ENCODE results near the gene DNAH6. TPM values are rescaled to one million over a fixed set of nuclear protein-coding genes. Genes with fewer than 3 reads are reported as not detected.

Gene DNAH6
- total and polyA plus RNA-seq, 2 of the 13 experiments (the other 11 are each of a cell fraction or from before 2014, with no cell fraction given), result 0.01 TPM; not detected in 1

DNA sequence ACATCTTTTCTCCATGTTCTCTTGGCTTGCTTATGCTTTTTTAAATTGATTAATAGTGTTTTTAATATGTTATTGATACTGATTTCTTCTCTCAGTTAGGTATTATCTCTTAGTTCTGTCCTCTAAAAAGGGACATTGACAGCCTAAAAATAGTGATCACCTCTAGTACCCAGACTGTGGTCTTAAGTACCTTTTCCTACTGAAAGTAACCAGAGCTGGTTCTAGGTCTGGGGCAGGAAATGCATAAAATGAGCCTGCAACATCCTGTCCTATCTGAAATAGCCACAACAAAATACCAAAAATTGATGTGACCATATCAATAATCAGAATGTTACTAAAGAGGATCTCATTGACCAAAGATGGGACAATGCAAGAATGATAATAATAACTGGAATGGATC lies 113.3 kb downstream of the DNAH6 start:
- FAIRE-seq, result no peak
- CTCF ChIA-PET (ENCODE audit: low intra/inter-chr PET ratio, low total read pairs), result interaction anchor here (4.0 kb wide), 1 partner anchor 133 kb away, joined by 69 read pairs; no protein-coding TSS in a partner anchor

DNA sequence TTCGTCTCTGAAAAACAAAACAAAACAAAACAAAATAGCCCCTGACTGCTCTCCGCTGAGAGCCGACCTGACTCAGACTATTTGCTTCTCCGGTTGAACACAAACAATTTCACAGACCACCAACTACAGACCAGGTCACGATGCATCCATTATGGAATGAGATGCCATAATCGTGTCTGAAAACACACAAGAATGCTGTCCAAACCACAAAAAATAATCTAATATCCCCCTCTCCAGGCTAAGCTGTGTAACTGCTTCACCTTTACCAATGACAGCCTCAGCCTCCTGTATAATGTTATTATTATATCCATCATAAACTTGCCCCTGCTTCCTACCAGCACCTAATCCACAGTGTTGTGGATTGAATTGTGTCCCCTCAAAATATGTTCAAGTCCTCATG lies 114.7 kb downstream of the DNAH6 start:
- Histone ChIP-seq H3K27me3 (ENCODE audit: control insufficient read depth in 1 of 2, insufficient read depth in 2 of 2, low read length in 2 of 2) (no peaks in the 10 kb centered on the region), H2AFZ (ENCODE audit: low read length) (no peak overlapping the region), H3K36me3 (replicated peaks in 1 of 2; ENCODE audit: control insufficient read depth in 1 of 2, insufficient read depth in 2 of 2, low read length in 2 of 2) (no peaks in the 10 kb centered on the region), H4K20me1 (ENCODE audit: insufficient read depth, low read length) (no peaks in the 10 kb centered on the region), H3K4me2 (ENCODE audit: low read depth, low read length) (no peak overlapping the region), H3K79me2 (ENCODE audit: insufficient read depth, low read length) (no peaks in the 10 kb centered on the region), H3K9ac (ENCODE audit: insufficient read depth, low read depth, low read length) (no peak overlapping the region), H3K9me3 (ENCODE audit: low read length) (no peaks in the 10 kb centered on the region), H3K4me3 (replicated peaks in 1 of 3; ENCODE audit: insufficient read depth in 1 of 3, low read depth in 2 of 3, low read length in 3 of 3) (no peak overlapping the region), H3K4me1 (ENCODE audit: insufficient read depth, low read length) (no peaks in the 10 kb centered on the region), H3K27ac (ENCODE audit: extremely low read length, insufficient read depth, low read length) (no peak overlapping the region)
- TF ChIP-seq RAD21 (CRISPR knock-in tag; IDR thresholded peaks at IDR 0.05) (peak; percentile 70), TEAD3 (CRISPR knock-in tag; optimal IDR thresholded peaks at IDR 0.05; ENCODE audit: borderline replicate concordance) (peak; percentile 54), SMAD3 (CRISPR knock-in tag; IDR thresholded peaks at IDR 0.05) (0 out of 2 replicates have a peak, but pooled peaks have one; percentile 34), ZNF10 (CRISPR knock-in tag; IDR thresholded peaks at IDR 0.05; ENCODE audit: borderline replicate concordance, low read depth) (no peak), SMC3 (IDR thresholded peaks at IDR 0.05; ENCODE audit: low read length) (peak; percentile 84), STAG1 (CRISPR knock-in tag; IDR thresholded peaks at IDR 0.05) (peak; percentile 93)
- TF ChIP-seq, protein P1, sequence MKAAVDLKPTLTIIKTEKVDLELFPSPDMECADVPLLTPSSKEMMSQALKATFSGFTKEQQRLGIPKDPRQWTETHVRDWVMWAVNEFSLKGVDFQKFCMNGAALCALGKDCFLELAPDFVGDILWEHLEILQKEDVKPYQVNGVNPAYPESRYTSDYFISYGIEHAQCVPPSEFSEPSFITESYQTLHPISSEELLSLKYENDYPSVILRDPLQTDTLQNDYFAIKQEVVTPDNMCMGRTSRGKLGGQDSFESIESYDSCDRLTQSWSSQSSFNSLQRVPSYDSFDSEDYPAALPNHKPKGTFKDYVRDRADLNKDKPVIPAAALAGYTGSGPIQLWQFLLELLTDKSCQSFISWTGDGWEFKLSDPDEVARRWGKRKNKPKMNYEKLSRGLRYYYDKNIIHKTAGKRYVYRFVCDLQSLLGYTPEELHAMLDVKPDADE (CRISPR knock-in tag; IDR thresholded peaks at IDR 0.05), result no peak
- TF ChIP-seq, protein P2, sequence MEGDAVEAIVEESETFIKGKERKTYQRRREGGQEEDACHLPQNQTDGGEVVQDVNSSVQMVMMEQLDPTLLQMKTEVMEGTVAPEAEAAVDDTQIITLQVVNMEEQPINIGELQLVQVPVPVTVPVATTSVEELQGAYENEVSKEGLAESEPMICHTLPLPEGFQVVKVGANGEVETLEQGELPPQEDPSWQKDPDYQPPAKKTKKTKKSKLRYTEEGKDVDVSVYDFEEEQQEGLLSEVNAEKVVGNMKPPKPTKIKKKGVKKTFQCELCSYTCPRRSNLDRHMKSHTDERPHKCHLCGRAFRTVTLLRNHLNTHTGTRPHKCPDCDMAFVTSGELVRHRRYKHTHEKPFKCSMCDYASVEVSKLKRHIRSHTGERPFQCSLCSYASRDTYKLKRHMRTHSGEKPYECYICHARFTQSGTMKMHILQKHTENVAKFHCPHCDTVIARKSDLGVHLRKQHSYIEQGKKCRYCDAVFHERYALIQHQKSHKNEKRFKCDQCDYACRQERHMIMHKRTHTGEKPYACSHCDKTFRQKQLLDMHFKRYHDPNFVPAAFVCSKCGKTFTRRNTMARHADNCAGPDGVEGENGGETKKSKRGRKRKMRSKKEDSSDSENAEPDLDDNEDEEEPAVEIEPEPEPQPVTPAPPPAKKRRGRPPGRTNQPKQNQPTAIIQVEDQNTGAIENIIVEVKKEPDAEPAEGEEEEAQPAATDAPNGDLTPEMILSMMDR (CRISPR knock-in tag; IDR thresholded peaks at IDR 0.05), result peak; percentile 78
- TF ChIP-seq, protein P3, sequence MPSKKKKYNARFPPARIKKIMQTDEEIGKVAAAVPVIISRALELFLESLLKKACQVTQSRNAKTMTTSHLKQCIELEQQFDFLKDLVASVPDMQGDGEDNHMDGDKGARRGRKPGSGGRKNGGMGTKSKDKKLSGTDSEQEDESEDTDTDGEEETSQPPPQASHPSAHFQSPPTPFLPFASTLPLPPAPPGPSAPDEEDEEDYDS (CRISPR knock-in tag; IDR thresholded peaks at IDR 0.05), result 0 out of 2 replicates have a peak, but pooled peaks have one; percentile 21
- WGBS (ENCODE audit: low lambda C conversion rate), result 9% methylated on average over 6 of the region's 6 CpGs
- in situ Hi-C loops (cut with HindIII; ENCODE audit: extremely low pct_ligation_motif_present, low pct_unique_long_range_greater_than_20kb) (loop anchor here (5.0 to 10.0 kb wide), 2 partner anchors 134 to 254 kb away; partner anchors contain the start of gene TRABD2A), intact Hi-C loops (cut with micrococcal nuclease; ENCODE audit: unreplicated experiment) (loop anchor here (1.0 to 10.0 kb wide), 2 partner anchors 136 to 316 kb away; no protein-coding TSS in a partner anchor)
- DNase-seq (ENCODE audit: low spot score) (peak; percentile 48), FAIRE-seq (peak; percentile 83), ATAC-seq (peak; percentile 94)
- POLR2A ChIA-PET, result no interaction called here
- BruUV-seq (replicated peaks), result no TSS peak
- CTCF ChIA-PET (ENCODE audit: low intra/inter-chr PET ratio, low total read pairs), result interaction anchor here (1.1 to 4.0 kb wide), 2 partner anchors 135 to 138 kb away, joined by 3 to 69 read pairs; no protein-coding TSS in a partner anchor

More for the DNA sequence above, 113.3 kb downstream of the DNAH6 start:
- no peak for ATAC-seq
- no peak overlapping the region for H3K4me3 ChIP-seq (replicated peaks in 1 of 3; ENCODE audit: insufficient read depth in 1 of 3, low read depth in 2 of 3, low read length in 3 of 3)
- no peak for TF ChIP-seq RARA (CRISPR knock-in tag; IDR thresholded peaks at IDR 0.05)
- TF ChIP-seq RBM39 (IDR thresholded peaks at IDR 0.05; ENCODE audit: low read depth, low read length, poor library complexity, severe bottlenecking), result no peak
- TF ChIP-seq, protein P4, sequence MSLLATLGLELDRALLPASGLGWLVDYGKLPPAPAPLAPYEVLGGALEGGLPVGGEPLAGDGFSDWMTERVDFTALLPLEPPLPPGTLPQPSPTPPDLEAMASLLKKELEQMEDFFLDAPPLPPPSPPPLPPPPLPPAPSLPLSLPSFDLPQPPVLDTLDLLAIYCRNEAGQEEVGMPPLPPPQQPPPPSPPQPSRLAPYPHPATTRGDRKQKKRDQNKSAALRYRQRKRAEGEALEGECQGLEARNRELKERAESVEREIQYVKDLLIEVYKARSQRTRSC (CRISPR knock-in tag; IDR thresholded peaks at IDR 0.05; ENCODE audit: low read depth), result no peak
- no peak for TF ChIP-seq PHF5A (CRISPR knock-in tag; IDR thresholded peaks at IDR 0.05; ENCODE audit: low read depth, unreplicated experiment)
- TF ChIP-seq IRF2 (CRISPR knock-in tag; IDR thresholded peaks at IDR 0.05), result no peak
- TF ChIP-seq TBX3 (IDR thresholded peaks at IDR 0.05; ENCODE audit: borderline replicate concordance), result no peak
- no peak for TF ChIP-seq MAF1 (CRISPR knock-in tag; IDR thresholded peaks at IDR 0.05; ENCODE audit: borderline replicate concordance)
- no peak for TF ChIP-seq STAG1 (CRISPR knock-in tag; IDR thresholded peaks at IDR 0.05)
- no peak for TF ChIP-seq SIN3A (IDR thresholded peaks at IDR 0.05; ENCODE audit: borderline replicate concordance, low read depth, low read length)
- no peak for TF ChIP-seq EHMT2 (IDR thresholded peaks at IDR 0.05; ENCODE audit: borderline replicate concordance, low read depth, low read length)
- H3K9ac ChIP-seq (ENCODE audit: insufficient read depth, low read depth, low read length), result no peak overlapping the region
- H2AFZ ChIP-seq (ENCODE audit: low read length), result no peak overlapping the region
- DNase-seq (ENCODE audit: low spot score), result no peak
- no peak overlapping the region for H3K27ac ChIP-seq (ENCODE audit: extremely low read length, insufficient read depth, low read length)
- no peaks in the 10 kb centered on the region for H3K79me2 ChIP-seq (ENCODE audit: insufficient read depth, low read length)
- H3K4me1 ChIP-seq (ENCODE audit: insufficient read depth, low read length), result no peaks in the 10 kb centered on the region
- H3K9me3 ChIP-seq (ENCODE audit: low read length), result no peaks in the 10 kb centered on the region
- in situ Hi-C loops (cut with HindIII; ENCODE audit: extremely low pct_ligation_motif_present, low pct_unique_long_range_greater_than_20kb), result no loop called here
- H3K27me3 ChIP-seq (ENCODE audit: control insufficient read depth in 1 of 2, insufficient read depth in 2 of 2, low read length in 2 of 2), result no peaks in the 10 kb centered on the region
- no peaks in the 10 kb centered on the region for H3K36me3 ChIP-seq (replicated peaks in 1 of 2; ENCODE audit: control insufficient read depth in 1 of 2, insufficient read depth in 2 of 2, low read length in 2 of 2)
- POLR2A ChIA-PET, result no interaction called here
- no peaks in the 10 kb centered on the region for H4K20me1 ChIP-seq (ENCODE audit: insufficient read depth, low read length)
- no TSS peak for BruUV-seq (replicated peaks)
- H3K4me2 ChIP-seq (ENCODE audit: low read depth, low read length), result no peak overlapping the region
- intact Hi-C loops (cut with micrococcal nuclease; ENCODE audit: unreplicated experiment), result no loop called here
